ENCODE measurements around the gene CMC2.

DNA sequence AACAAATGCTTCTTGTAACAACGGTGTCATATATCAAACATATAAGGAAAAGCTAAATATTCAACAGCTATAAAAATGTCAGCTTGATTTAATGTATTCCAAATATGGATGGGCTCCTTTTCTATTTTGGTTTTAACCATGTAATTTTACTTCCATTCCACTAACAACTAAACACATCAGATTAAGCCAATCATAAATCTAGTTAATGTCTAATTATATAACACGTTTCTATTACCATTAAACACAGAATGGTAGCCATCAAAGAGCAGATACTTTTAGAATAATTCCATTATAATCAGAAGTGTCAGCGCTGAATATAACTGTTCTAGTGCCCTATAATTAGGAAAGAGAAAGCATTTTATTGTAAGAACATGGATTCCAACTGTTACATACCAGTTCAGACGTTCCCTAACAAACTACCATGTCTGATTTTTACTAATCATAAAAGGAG lies 10.0 kb downstream of the CMC2 start:
- TF ChIP-seq, protein P1, sequence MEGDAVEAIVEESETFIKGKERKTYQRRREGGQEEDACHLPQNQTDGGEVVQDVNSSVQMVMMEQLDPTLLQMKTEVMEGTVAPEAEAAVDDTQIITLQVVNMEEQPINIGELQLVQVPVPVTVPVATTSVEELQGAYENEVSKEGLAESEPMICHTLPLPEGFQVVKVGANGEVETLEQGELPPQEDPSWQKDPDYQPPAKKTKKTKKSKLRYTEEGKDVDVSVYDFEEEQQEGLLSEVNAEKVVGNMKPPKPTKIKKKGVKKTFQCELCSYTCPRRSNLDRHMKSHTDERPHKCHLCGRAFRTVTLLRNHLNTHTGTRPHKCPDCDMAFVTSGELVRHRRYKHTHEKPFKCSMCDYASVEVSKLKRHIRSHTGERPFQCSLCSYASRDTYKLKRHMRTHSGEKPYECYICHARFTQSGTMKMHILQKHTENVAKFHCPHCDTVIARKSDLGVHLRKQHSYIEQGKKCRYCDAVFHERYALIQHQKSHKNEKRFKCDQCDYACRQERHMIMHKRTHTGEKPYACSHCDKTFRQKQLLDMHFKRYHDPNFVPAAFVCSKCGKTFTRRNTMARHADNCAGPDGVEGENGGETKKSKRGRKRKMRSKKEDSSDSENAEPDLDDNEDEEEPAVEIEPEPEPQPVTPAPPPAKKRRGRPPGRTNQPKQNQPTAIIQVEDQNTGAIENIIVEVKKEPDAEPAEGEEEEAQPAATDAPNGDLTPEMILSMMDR (IDR thresholded peaks at IDR 0.05) = no peak
- TF ChIP-seq POLR2AphosphoS5 (IDR thresholded peaks at IDR 0.05; ENCODE audit: insufficient read depth in 1 of 2, low read depth in 1 of 2) (no peak), POLR2A (IDR thresholded peaks at IDR 0.05) (no peak)

Measured in vagina (tissue), 2 donors.